Keratinocyte (primary cell): ENCODE results near the gene GNG13. TPM values are rescaled to one million over a fixed set of nuclear protein-coding genes. Genes with fewer than 3 reads are reported as not detected.
"Not testable (repeated sequence)": the region's sequence is repeated elsewhere in the genome, so short reads cannot be mapped to it uniquely, and the experiment has no call there.

Experiments used
- DNase-seq: peaks from one replicate; pipeline ENCODE4 v3.0.0-alpha.2; 2011; ENCODE audit warnings: low read depth, missing footprints, low spot score
- FAIRE-seq: peaks from 2 replicates; lab custom pipeline; 2011; peaks lifted over from hg19 to GRCh38; lab: Jason Lieb, UNC
- H2AFZ ChIP-seq: 2 replicates; pipeline ENCODE4 v1.6.0; 2012; ENCODE audit warnings: low read length, control low read depth, inconsistent platforms; ENCODE audit not compliant: control insufficient read depth
- H3K27ac ChIP-seq: 2 replicates; pipeline ENCODE4 v1.5.1; 2011; ENCODE audit warnings: low read length; ENCODE audit not compliant: control insufficient read depth, insufficient read depth
- H3K27me3 ChIP-seq: 3 replicates; pipeline ENCODE4 v1.6.0; 2011; ENCODE audit warnings: low read length; ENCODE audit not compliant: control insufficient read depth, insufficient read depth; ENCODE audit errors: extremely low read depth
- H3K36me3 ChIP-seq, 2 experiments: 2 replicates in 1 of 2; 3 replicates in 1 of 2; pipeline ENCODE4 v1.5.1; 2011; ENCODE audit warnings: low read length in 2 of 2, mild to moderate bottlenecking in 1 of 2; ENCODE audit not compliant: control insufficient read depth in 2 of 2, insufficient read depth in 2 of 2; ENCODE audit errors: extremely low read depth in 1 of 2
- H3K4me1 ChIP-seq: 3 replicates; pipeline ENCODE4 v1.5.1; 2011; ENCODE audit warnings: low read length; ENCODE audit not compliant: control insufficient read depth, insufficient read depth; ENCODE audit errors: extremely low read depth
- H3K4me2 ChIP-seq: 3 replicates; pipeline ENCODE4 v1.6.0; 2011; ENCODE audit warnings: low read depth, low read length; ENCODE audit not compliant: control insufficient read depth, insufficient read depth; ENCODE audit errors: extremely low read depth
- H3K4me3 ChIP-seq, 3 experiments: fragments of 200-600 bp in 1 of 3; sonication (generic) in 1 of 3; 2 replicates in 2 of 3; 3 replicates in 1 of 3; pipeline ENCODE4 v1.5.1; 2011 to 2016; ENCODE audit warnings: low read length in 3 of 3, mild to moderate bottlenecking in 3 of 3, control low read depth in 2 of 3, inconsistent platforms in 1 of 3, low read depth in 1 of 3, mixed read lengths in 1 of 3, mixed run types in 1 of 3, moderate library complexity in 1 of 3; ENCODE audit not compliant: control insufficient read depth in 2 of 3, insufficient read depth in 2 of 3; ENCODE audit errors: extremely low read depth in 1 of 3
- H3K79me2 ChIP-seq: 2 replicates; pipeline ENCODE4 v1.6.0; 2012; ENCODE audit warnings: low read length; ENCODE audit not compliant: control insufficient read depth, insufficient read depth
- H3K9ac ChIP-seq: 3 replicates; pipeline ENCODE4 v1.6.0; 2011; ENCODE audit warnings: low read length; ENCODE audit not compliant: control insufficient read depth, insufficient read depth; ENCODE audit errors: extremely low read depth
- H3K9me1 ChIP-seq: 3 replicates; pipeline ENCODE4 v1.6.0; 2011; ENCODE audit warnings: low read length; ENCODE audit not compliant: control insufficient read depth, insufficient read depth; ENCODE audit errors: extremely low read depth
- H3K9me3 ChIP-seq: 2 replicates; pipeline ENCODE4 v1.5.1; 2012; ENCODE audit warnings: low read depth, low read length; ENCODE audit not compliant: control insufficient read depth
- H4K20me1 ChIP-seq: 3 replicates; pipeline ENCODE4 v1.6.0; 2011; ENCODE audit warnings: low read length; ENCODE audit not compliant: control insufficient read depth, insufficient read depth; ENCODE audit errors: extremely low read depth
- CTCF ChIP-seq, 3 experiments: IDR thresholded peaks in 1 of 3; conservative IDR thresholded peaks in 1 of 3; optimal IDR thresholded peaks in 1 of 3; 2 replicates in 2 of 3; 3 replicates in 1 of 3; pipeline versions ENCODE3 to v1.5.1; 2011; ENCODE audit warnings: low read length in 3 of 3, mild to moderate bottlenecking in 3 of 3, moderate library complexity in 2 of 3, control low read depth in 1 of 3, inconsistent platforms in 1 of 3; ENCODE audit not compliant: insufficient read depth in 2 of 3; ENCODE audit errors: extremely low read depth in 1 of 3
- EZH2 ChIP-seq: IDR thresholded peaks from one replicate; pipeline ENCODE4 v1.6.1; 2012; ENCODE audit warnings: inconsistent platforms, mild to moderate bottlenecking, low read length, moderate library complexity
- dilution Hi-C: fragments of 300-500 bp; cut with MboI; formaldehyde crosslinking; loops from one replicate; pipeline ENCODE4 v1.7.0; 2020; ENCODE audit warnings: low sequenced_read_pairs; ENCODE audit not compliant: extremely low pct_ligation_motif_present
- polyA plus RNA-seq, 5 experiments: library from polyadenylated mRNA; depleted of rRNA in 3 of 5; stranded (reverse) in 3 of 5; stranded (forward) in 1 of 5; unstranded in 1 of 5; fragments of >200 nt; gene quantifications; 1 replicate in 1 of 5; 2 replicates in 3 of 5; 3 replicates in 1 of 5; pipeline versions ENCODE4 v1.2.1 to v1.2.3, GENCODE V29; 2011 to 2012; ENCODE audit warnings: missing spikeins in 2 of 5, low read depth in 1 of 5, low replicate concordance in 1 of 5

GNG13 gene
- polyA plus RNA-seq, 1 donor (not counting 4 experiments of a cell fraction or from before 2014, with no cell fraction given): not detected

- Histone ChIP-seq H3K9me1 (no peaks in the 10 kb centered on the region), H3K4me2 (no peak overlapping the region), H3K36me3 (no peaks in the 10 kb centered on the region), H3K27ac (no peak overlapping the region), H4K20me1 (no peaks in the 10 kb centered on the region), H3K79me2 (no peaks in the 10 kb centered on the region), H3K9ac (no peak overlapping the region), H3K4me1 (peaks cover 11% of the 10 kb centered on the region), H2AFZ (no peak overlapping the region), H3K4me3 (no peak overlapping the region), H3K9me3 (no peaks in the 10 kb centered on the region), H3K27me3 (peaks cover 15% of the 10 kb centered on the region)
- FAIRE-seq (no peak), DNase-seq (no peak)
- dilution Hi-C loops: no loop called here
- no peak for TF ChIP-seq CTCF (optimal IDR thresholded peaks at IDR 0.05 in 1 of 3, IDR thresholded peaks at IDR 0.05 in 1 of 3, conservative IDR thresholded peaks at IDR 0.05 in 1 of 3; ENCODE audit: extremely low read depth in 1 of 3, insufficient read depth in 2 of 3, low read length in 3 of 3)
- no peak for TF ChIP-seq EZH2
These were observed 22.7 kb downstream of the GNG13 start for GRCh38 chr16:777826-778225.

- Histone ChIP-seq H3K9ac (no peak overlapping the region), H3K4me1 (peaks cover 6% of the 10 kb centered on the region), H3K4me2 (no peak overlapping the region), H3K36me3 (no peaks in the 10 kb centered on the region), H4K20me1 (no peaks in the 10 kb centered on the region), H3K9me3 (no peaks in the 10 kb centered on the region), H3K79me2 (no peaks in the 10 kb centered on the region), H3K27ac (no peak overlapping the region), H3K4me3 (no peak overlapping the region), H2AFZ (no peak overlapping the region), H3K27me3 (peaks cover 7% of the 10 kb centered on the region), H3K9me1 (no peaks in the 10 kb centered on the region)
- DNase-seq (no peak), FAIRE-seq (no peak)
- TF ChIP-seq EZH2 (no peak), CTCF (optimal IDR thresholded peaks at IDR 0.05 in 1 of 3, IDR thresholded peaks at IDR 0.05 in 1 of 3, conservative IDR thresholded peaks at IDR 0.05 in 1 of 3; ENCODE audit: extremely low read depth in 1 of 3, insufficient read depth in 2 of 3, low read length in 3 of 3) (no peak)
- dilution Hi-C loops: no loop called here
These were observed 23.7 kb downstream of the GNG13 start for GRCh38 chr16:776824-777223.

GRCh38 chr16:776298-776697 is 24.2 kb downstream of the GNG13 start:
- H3K27me3 ChIP-seq, H3K4me2 ChIP-seq, H2AFZ ChIP-seq, H4K20me1 ChIP-seq, H3K79me2 ChIP-seq, H3K4me1 ChIP-seq, H3K36me3 ChIP-seq, H3K27ac ChIP-seq, FAIRE-seq, H3K4me3 ChIP-seq, DNase-seq, H3K9me3 ChIP-seq, H3K9me1 ChIP-seq, H3K9ac ChIP-seq, dilution Hi-C loops: not testable (repeated sequence)
